CD4-positive, alpha-beta T cell treated with Interleukin-6 at 100 ng/mL for 8 hours (primary cell): Measurements from ENCODE around the gene PWWP2A.
A peak's percentile ranks its signal among the peaks of the same experiment; 100 is the strongest.

ENCODE experiments used
- DNase-seq: peaks from one replicate; pipeline ENCODE4 v3.0.0-alpha.2; 2020; ENCODE audit warnings: mixed read lengths, low spot score

The PWWP2A gene

GRCh38 chr5:160129841-160130240 is 10.6 kb upstream of the PWWP2A start:
- no peak for DNase-seq

GRCh38 chr5:160128632-160129031 is 9.4 kb upstream of the PWWP2A start:
- no peak for DNase-seq

GRCh38 chr5:160119905-160120266 is 636 bp upstream of the PWWP2A start:
- no peak for DNase-seq

DNA sequence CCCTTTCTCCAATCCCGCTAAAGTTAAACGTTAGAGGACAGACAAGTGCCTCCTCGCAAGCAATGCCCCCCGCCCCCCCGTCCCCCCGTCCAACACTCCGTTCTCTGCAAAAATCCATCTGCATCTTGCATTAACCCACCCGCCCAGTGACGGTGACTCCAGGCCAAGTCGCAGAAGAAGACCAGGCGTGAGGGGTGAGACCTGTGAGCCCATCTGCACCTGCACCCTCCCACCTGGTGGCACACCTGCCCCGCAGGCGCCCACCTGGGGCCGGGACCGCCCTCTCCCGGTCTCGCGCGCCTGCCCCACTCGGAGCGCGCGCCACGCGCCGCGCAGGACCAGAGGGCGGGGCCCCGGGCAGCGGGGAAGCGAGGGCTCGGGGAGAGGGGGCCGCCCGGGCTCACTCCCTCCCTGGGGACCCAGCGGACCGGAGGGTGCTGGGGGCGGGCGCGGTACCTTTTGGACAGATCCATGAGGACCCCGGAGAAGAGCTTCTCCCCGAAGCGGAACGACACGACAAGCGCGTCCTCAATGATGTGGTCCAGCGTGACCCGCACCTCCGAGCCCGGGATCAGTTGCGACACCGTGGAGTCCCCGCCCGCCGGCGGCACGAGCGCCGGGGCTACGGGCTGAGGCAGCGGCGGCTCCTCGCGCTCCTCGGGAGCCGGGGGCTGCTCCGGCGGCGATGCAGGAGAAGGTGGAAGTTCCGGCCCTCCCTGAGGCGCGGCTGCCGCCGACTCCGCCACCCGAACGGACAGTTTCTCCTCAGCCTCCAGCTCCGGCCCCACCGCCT is 705 bp downstream of the PWWP2A start:
- peak; percentile 40 for DNase-seq

- no peak for DNase-seq
Observed at GRCh38 chr5:160116991-160117390, 2.3 kb downstream of the PWWP2A start.

DNA sequence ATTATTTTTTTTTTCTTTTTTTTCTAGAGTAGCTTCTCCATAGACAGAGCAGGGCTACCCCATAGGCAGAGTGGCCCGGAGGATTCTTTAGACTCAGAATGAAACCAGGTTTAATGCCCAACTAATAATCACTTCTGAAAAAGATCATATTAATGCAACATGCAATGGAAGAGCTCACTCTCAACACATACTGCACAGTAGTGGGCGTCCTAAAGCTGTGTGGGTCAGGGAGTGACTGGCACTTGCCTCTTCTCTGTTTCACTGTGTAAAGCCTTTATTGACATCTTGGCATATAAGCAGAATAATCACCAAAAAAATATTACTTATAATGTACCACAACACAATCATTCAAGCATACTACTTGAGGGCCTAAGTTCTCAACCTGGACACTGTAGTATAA is 11.1 kb downstream of the PWWP2A start:
- no peak for DNase-seq

DNA sequence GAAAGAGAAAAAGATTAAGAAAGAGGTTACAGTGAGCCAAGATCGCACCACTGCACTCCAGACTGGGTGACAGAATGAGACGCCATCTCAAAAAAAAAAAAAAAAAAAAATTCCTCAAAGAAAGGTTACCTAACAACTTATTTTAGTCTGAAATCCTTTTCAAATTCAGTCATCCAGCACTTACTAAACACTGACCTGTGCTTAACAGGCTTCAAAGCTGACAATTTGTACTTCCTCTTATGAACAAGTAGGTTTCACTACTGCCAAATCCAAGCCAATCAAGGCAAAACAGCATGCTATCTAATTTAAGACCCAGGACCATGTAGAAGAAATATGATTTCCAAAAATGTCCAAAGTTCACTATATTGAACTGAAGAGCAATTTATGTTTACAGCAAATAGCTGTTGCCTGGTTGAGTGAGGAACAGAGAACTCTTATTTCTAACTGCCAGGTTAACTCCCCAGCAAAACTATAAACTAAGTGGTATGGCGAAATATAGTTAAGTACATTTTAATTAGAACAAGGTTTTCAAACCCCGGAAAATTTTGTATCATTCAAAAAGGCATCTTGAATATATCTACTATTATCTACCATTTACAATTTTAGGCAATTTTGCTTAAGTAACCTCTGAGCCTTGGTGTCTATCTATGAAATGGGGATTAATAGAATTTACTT is 13.4 kb downstream of the PWWP2A start:
- DNase-seq: no peak

- DNase-seq: no peak
Observed at GRCh38 chr5:160097991-160098390, 21.3 kb downstream of the PWWP2A start.

DNA sequence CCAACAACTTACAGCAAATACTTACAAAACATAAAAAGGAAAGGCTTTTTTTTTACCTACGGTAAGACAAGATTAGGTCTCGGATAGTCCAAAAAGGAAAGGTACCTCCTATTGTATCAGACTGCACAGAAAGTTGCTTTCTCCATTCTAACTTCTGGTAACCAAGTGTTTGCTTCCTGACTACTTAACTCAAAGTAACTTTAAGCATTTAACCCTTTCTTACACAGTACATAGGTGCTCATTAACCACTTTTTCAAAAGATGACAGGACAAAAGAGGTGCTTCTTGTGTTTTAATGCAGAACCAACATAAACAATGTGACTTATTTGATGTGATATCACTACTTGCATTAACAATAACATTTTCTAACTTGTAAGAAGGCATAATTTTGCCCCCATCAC is 23.1 kb downstream of the PWWP2A start:
- DNase-seq: no peak

- DNase-seq: no peak
Observed at GRCh38 chr5:160092960-160093707, 26.1 kb downstream of the PWWP2A start.

GRCh38 chr5:160092514-160092913 is 26.7 kb downstream of the PWWP2A start:
- DNase-seq: no peak

GRCh38 chr5:160090059-160090458 is 29.2 kb downstream of the PWWP2A start:
- DNase-seq: no peak

DNA sequence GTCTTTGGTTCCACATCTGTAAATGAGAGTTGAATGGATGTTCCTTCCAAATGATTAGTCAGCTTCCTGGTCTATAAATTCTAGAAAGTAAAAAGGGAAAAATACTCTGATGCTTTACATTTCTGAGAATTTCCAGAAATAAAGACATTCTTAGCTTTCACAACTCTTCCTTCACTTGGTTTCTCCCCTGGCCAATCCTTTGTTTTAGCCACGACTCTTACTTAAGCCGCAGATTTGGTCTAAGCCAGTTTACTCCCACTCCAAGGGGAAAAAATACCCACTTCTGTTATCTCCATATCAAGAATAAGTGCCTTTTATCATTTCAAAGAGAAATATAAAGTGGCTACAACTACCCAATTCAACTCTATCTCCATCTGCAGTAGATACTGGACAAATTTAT is 29.7 kb downstream of the PWWP2A start:
- DNase-seq: no peak

- no peak for DNase-seq
Observed at GRCh38 chr5:160088805-160089204, 30.4 kb downstream of the PWWP2A start.

DNA sequence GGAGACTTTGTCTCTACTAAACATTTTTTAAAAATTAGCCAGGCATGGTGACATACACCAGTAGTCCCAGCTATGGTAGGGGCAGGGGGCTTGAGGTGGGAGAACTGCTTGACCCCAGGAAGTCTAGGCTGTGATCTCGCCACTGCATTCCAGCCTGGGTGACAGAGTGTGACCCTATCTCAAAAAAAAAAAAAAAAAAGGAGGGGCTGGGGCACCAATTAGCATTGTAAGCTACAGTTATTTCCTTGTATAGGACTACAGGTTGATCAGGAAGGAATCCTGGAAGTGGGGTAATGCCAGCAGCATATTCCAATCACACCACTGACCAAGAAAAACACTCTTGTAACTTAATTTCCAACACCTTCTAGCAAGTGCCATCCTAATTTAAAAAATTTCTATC is 32.1 kb downstream of the PWWP2A start:
- DNase-seq: no peak

DNA sequence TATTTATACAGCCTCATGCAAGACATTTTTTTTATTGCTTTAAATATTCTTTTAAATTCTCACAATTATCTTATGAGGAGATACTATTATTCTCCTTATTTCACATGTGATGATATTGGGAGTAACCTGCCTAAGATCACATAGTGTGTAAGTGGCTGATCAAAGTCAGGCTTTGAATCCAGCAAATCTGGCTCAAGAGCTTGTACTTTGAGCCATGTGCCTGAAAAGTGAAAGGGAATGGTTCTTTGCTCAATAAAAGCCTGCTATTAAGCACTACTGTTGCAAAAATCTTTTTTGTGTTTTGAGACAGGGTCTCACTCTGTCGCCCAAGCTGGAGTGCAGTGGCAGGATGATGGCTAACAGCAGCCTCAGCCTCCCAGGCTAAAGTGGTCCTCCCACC is 35.1 kb downstream of the PWWP2A start:
- DNase-seq: no peak

DNA sequence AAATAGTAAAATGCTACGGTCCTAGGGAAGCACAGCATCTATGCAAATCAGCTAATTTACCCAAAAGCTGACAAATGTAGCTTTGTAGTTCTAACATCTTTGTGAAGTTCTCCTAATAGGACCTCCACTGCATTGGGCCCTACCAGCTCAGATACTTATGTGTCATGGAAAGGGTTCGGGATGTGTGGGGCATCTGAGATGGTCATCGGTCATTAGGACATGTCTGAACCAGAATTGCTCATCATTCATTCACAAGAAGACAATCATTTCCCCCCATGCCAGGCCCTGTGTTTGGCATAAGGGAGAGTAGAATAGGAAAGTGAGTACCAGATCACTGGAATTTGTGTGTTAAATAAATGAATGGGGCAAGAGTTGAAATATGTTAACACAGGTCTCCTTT is 35.7 kb downstream of the PWWP2A start:
- no peak for DNase-seq

- DNase-seq: no peak
Observed at GRCh38 chr5:160082614-160083500, 36.4 kb downstream of the PWWP2A start.

- no peak for DNase-seq
Observed at GRCh38 chr5:160081495-160081894, 37.8 kb downstream of the PWWP2A start.

GRCh38 chr5:160079753-160080152 is 39.5 kb downstream of the PWWP2A start:
- DNase-seq: no peak

GRCh38 chr5:160076997-160077396 is 42.3 kb downstream of the PWWP2A start:
- DNase-seq: no peak

DNA sequence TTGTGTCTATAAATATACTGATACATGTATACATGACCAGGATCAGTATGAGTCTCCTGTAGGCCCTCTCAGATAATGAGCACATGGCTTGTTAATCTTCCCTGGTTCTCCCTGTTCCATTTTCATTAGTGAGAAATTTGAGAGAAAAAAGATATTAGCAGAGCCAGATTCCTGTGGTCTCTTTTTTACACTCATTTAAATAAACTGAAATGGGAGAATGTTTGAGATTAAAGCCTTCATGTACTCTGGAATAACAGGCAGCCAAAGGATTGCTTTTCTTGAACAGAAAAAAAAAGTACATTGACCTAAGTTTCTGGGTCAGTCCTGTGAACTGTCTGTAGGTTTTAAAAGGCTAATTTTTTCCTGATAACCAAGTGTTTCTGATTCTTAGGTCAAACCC is 44.2 kb downstream of the PWWP2A start:
- DNase-seq: no peak
